HG02571 (cell line): ENCODE data around the gene ABCG4.
"Not testable (repeated sequence)": the region's sequence is repeated elsewhere in the genome, so short reads cannot be mapped to it uniquely, and the experiment has no call there.

Source experiments
- ATAC-seq: cut with Tn5 transposase; IDR thresholded peaks from one replicate; pipeline ENCODE4 v1.9.1; 2021; ENCODE audit warnings: mild to moderate bottlenecking, moderate library complexity; ENCODE audit not compliant: unreplicated experiment

Gene ABCG4

GRCh38 chr11:119149018-119149785 is at the start of gene ABCG4:
Gene ABCG4 (plus strand): TSS chr11:119149052. CDS start chr11:119149966, 914 bp downstream.
- no peak for ATAC-seq

- ATAC-seq, result no peak
These were observed 49.1 kb upstream of the ABCG4 start for GRCh38 chr11:119099711-119100110.

GRCh38 chr11:119100246-119100970 is 48.4 kb upstream of the ABCG4 start:
- no peak for ATAC-seq

- ATAC-seq, result peak; percentile 20
These were observed 47.7 kb upstream of the ABCG4 start for GRCh38 chr11:119100994-119101758.

- ATAC-seq, result peak; percentile 81
These were observed 47.0 kb upstream of the ABCG4 start, which contains the start of gene DPAGT1 for GRCh38 chr11:119101759-119102423. Gene DPAGT1 (minus strand): TSS chr11:119101853. CDS start chr11:119101655, 198 bp downstream.

- ATAC-seq, result not testable (repeated sequence)
These were observed 45.6 kb upstream of the ABCG4 start for GRCh38 chr11:119103161-119103664.

GRCh38 chr11:119103793-119104192 is 45.1 kb upstream of the ABCG4 start:
- no peak for ATAC-seq

- ATAC-seq, result peak; percentile 76
These were observed 42.0 kb upstream of the ABCG4 start, which contains the start of gene C2CD2L for GRCh38 chr11:119106564-119107537. Gene C2CD2L (plus strand): TSS chr11:119107344. CDS start chr11:119107742, 398 bp downstream.

GRCh38 chr11:119107538-119108145 is 41.2 kb upstream of the ABCG4 start:
- peak; percentile 22 for ATAC-seq

GRCh38 chr11:119108146-119108856 is 40.6 kb upstream of the ABCG4 start:
- no peak for ATAC-seq

- no peak for ATAC-seq
These were observed 40.0 kb upstream of the ABCG4 start for GRCh38 chr11:119108857-119109221.

- ATAC-seq, result no peak
These were observed 39.0 kb upstream of the ABCG4 start for GRCh38 chr11:119109843-119110242.

- no peak for ATAC-seq
These were observed 38.4 kb upstream of the ABCG4 start for GRCh38 chr11:119110439-119110838.

- no peak for ATAC-seq
These were observed 37.4 kb upstream of the ABCG4 start for GRCh38 chr11:119111361-119111925.

GRCh38 chr11:119112314-119113020 is 36.4 kb upstream of the ABCG4 start:
- no peak for ATAC-seq

GRCh38 chr11:119113716-119114115 is 35.1 kb upstream of the ABCG4 start:
- ATAC-seq, result no peak

- no peak for ATAC-seq
These were observed 34.5 kb upstream of the ABCG4 start for GRCh38 chr11:119114351-119114750.
